Right lobe of liver (tissue), 4 donors: ENCODE results near the gene GNPAT.

Experiments
- CTCF ChIP-seq, 4 donors: fragments of 200-600 bp in 3 of 4; fragments of 450-650 bp in 1 of 4; IDR thresholded peaks; one replicate each; pipeline versions ENCODE4 v1.5.1 to v1.8.0; 2016 to 2022; ENCODE audit warnings: antibody characterized with exemption in 4 of 4, mild to moderate bottlenecking in 2 of 4
- POLR2A ChIP-seq: fragments of 450-650 bp; IDR thresholded peaks from one replicate; pipeline ENCODE4 v1.6.1; 2017; ENCODE audit warnings: antibody characterized with exemption, mild to moderate bottlenecking
- donor health status: DM: no; HTN: no; CAD: no.
- donor health status: DM: no; HTN: no; CAD: no.
- donor health status: DM: no; HTN: yes; CAD: no.

DNA sequence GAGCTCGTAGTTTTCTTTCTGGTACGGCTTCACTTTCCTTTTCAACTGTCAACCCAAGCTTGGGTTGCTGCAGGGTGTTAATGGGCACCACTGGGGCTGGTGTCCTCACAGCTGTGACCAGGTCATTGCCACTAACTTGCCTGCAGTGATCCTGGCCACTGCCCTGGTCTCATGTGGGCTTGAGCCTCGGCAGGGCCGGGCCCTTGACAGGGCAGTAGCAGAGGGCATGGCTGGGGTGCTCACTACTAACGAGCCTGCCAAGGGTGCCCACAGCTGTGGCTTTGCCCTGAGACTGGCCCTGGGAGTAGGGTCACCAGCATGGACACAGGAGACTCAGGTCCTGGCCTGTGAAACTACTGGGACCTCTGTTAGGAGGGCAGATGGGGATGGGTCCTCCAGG, 31.5 kb upstream of the GNPAT start:
- TF ChIP-seq CTCF (IDR thresholded peaks at IDR 0.05): no peak
- no peak for TF ChIP-seq POLR2A
